ENCODE measurements around the gene DYNLRB1. TPM values are rescaled to one million over a fixed set of nuclear protein-coding genes. Genes with fewer than 3 reads are reported as not detected.

The DYNLRB1 gene
- polyA plus RNA-seq, 3 donors, result 139 to 166 (median 148) TPM

GRCh38 chr20:34541264-34541901 is 25.2 kb downstream of the DYNLRB1 start:
- H3K36me3 Mint-ChIP-seq, result peaks cover 42 to 54% of the 10 kb centered on the region in 2 donors
- no peak overlapping the region for H3K4me3 Mint-ChIP-seq
- no peak overlapping the region for H3K27ac Mint-ChIP-seq
- no peak overlapping the region for H3K4me2 ChIP-seq (replicated peaks; ENCODE audit: extremely low read depth, low read length, poor library complexity, severe bottlenecking)
- H3K9me3 Mint-ChIP-seq, result peaks cover 0 to 2% (median 0%) of the 10 kb centered on the region in 7 donors
- WGBS (ENCODE audit: insufficient coverage), result 100% methylated on average over 3 of the region's 13 CpGs
- peaks cover 9 to 18% (median 10%) of the 10 kb centered on the region in 3 donors for H3K27me3 Mint-ChIP-seq (ENCODE audit: low read depth in 3 of 3)
- H3K9me3 ChIP-seq (replicated peaks in 1 of 2; ENCODE audit: control insufficient read depth in 1 of 2, insufficient read depth in 1 of 2, low read length in 2 of 2), result no peaks in the 10 kb centered on the region
- H3K9ac ChIP-seq (ENCODE audit: insufficient read depth, low read length, poor library complexity, severe bottlenecking), result no peak overlapping the region
- H3K79me2 ChIP-seq (ENCODE audit: insufficient read depth, low read length), result no peaks in the 10 kb centered on the region
- no peak overlapping the region for H3K27ac ChIP-seq (ENCODE audit: low read depth in 1 of 2, low read length in 2 of 2)
- H3K4me1 Mint-ChIP-seq, result peaks cover 8% of the 10 kb centered on the region
- no peak overlapping the region for H3K4me3 ChIP-seq (replicated peaks in 1 of 3; ENCODE audit: low read depth in 2 of 3, low read length in 3 of 3)
- TF ChIP-seq, protein P1, sequence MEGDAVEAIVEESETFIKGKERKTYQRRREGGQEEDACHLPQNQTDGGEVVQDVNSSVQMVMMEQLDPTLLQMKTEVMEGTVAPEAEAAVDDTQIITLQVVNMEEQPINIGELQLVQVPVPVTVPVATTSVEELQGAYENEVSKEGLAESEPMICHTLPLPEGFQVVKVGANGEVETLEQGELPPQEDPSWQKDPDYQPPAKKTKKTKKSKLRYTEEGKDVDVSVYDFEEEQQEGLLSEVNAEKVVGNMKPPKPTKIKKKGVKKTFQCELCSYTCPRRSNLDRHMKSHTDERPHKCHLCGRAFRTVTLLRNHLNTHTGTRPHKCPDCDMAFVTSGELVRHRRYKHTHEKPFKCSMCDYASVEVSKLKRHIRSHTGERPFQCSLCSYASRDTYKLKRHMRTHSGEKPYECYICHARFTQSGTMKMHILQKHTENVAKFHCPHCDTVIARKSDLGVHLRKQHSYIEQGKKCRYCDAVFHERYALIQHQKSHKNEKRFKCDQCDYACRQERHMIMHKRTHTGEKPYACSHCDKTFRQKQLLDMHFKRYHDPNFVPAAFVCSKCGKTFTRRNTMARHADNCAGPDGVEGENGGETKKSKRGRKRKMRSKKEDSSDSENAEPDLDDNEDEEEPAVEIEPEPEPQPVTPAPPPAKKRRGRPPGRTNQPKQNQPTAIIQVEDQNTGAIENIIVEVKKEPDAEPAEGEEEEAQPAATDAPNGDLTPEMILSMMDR (IDR thresholded peaks at IDR 0.05), result no peak
- H4K20me1 ChIP-seq (ENCODE audit: insufficient read depth, low read length), result peaks cover 16% of the 10 kb centered on the region
- peaks cover 0 to 3% of the 10 kb centered on the region in 2 donors for H3K27me3 ChIP-seq (ENCODE audit: control insufficient read depth in 2 of 2, insufficient read depth in 2 of 2, low read length in 2 of 2)
- H2AFZ ChIP-seq (ENCODE audit: insufficient read depth, low read depth, low read length, poor library complexity, severe bottlenecking), result no peak overlapping the region
- no peak for DNase-seq
- peaks cover 6 to 9% of the 10 kb centered on the region in 2 donors for H3K4me1 ChIP-seq (ENCODE audit: control insufficient read depth in 1 of 2, insufficient read depth in 2 of 2, low read length in 2 of 2)
- peaks cover 34 to 58% of the 10 kb centered on the region in 2 donors for H3K36me3 ChIP-seq (replicated peaks in 1 of 2; ENCODE audit: control insufficient read depth in 1 of 2, insufficient read depth in 2 of 2, low read length in 2 of 2)
- intact Hi-C loops (cut with micrococcal nuclease), result loop anchor here in 1 of 2 donors (5.0 kb wide), 1 partner anchor 171 kb away; no protein-coding TSS in a partner anchor

GRCh38 chr20:34541917-34542316 is 25.7 kb downstream of the DYNLRB1 start:
- peaks cover 0 to 3% of the 10 kb centered on the region in 2 donors for H3K27me3 ChIP-seq (ENCODE audit: control insufficient read depth in 2 of 2, insufficient read depth in 2 of 2, low read length in 2 of 2)
- intact Hi-C loops (cut with micrococcal nuclease), result loop anchor here in 1 of 2 donors (5.0 kb wide), 1 partner anchor 170 kb away; no protein-coding TSS in a partner anchor
- H3K4me3 Mint-ChIP-seq, result no peak overlapping the region
- no peak overlapping the region for H3K9ac ChIP-seq (ENCODE audit: insufficient read depth, low read length, poor library complexity, severe bottlenecking)
- 97% methylated on average over 9 of the region's 16 CpGs for WGBS (ENCODE audit: insufficient coverage)
- H3K9me3 ChIP-seq (replicated peaks in 1 of 2; ENCODE audit: control insufficient read depth in 1 of 2, insufficient read depth in 1 of 2, low read length in 2 of 2), result no peaks in the 10 kb centered on the region
- DNase-seq, result no peak
- peaks cover 31 to 53% of the 10 kb centered on the region in 2 donors for H3K36me3 ChIP-seq (replicated peaks in 1 of 2; ENCODE audit: control insufficient read depth in 1 of 2, insufficient read depth in 2 of 2, low read length in 2 of 2)
- H3K27ac ChIP-seq (ENCODE audit: low read depth in 1 of 2, low read length in 2 of 2), result no peak overlapping the region
- H4K20me1 ChIP-seq (ENCODE audit: insufficient read depth, low read length), result peaks cover 13% of the 10 kb centered on the region
- TF ChIP-seq, protein P1 (IDR thresholded peaks at IDR 0.05), result no peak
- peaks cover 6 to 9% of the 10 kb centered on the region in 2 donors for H3K4me1 ChIP-seq (ENCODE audit: control insufficient read depth in 1 of 2, insufficient read depth in 2 of 2, low read length in 2 of 2)
- H3K4me3 ChIP-seq (replicated peaks in 1 of 3; ENCODE audit: low read depth in 2 of 3, low read length in 3 of 3), result no peak overlapping the region
- no peak overlapping the region for H3K27ac Mint-ChIP-seq
- H2AFZ ChIP-seq (ENCODE audit: insufficient read depth, low read depth, low read length, poor library complexity, severe bottlenecking), result no peak overlapping the region
- H3K4me1 Mint-ChIP-seq, result peaks cover 8% of the 10 kb centered on the region
- H3K27me3 Mint-ChIP-seq (ENCODE audit: low read depth in 3 of 3), result peaks cover 9 to 19% (median 10%) of the 10 kb centered on the region in 3 donors
- H3K4me2 ChIP-seq (replicated peaks; ENCODE audit: extremely low read depth, low read length, poor library complexity, severe bottlenecking), result no peak overlapping the region
- no peaks in the 10 kb centered on the region for H3K79me2 ChIP-seq (ENCODE audit: insufficient read depth, low read length)
- peaks cover 38 to 49% of the 10 kb centered on the region in 2 donors for H3K36me3 Mint-ChIP-seq
- H3K9me3 Mint-ChIP-seq, result peaks cover 0 to 2% (median 0%) of the 10 kb centered on the region in 7 donors
